PFSK-1 (cell line): Measurements from ENCODE around the gene MOV10.

ENCODE experiments used
- FOXP2 ChIP-seq: optimal IDR thresholded peaks from 2 replicates; pipeline ENCODE3; 2011; ENCODE audit warnings: borderline replicate concordance, control low read depth, inconsistent platforms; ENCODE audit not compliant: insufficient read depth; ENCODE audit errors: extremely low read length, extremely low read depth
- POLR2AphosphoS5 ChIP-seq: IDR thresholded peaks from 2 replicates; pipeline ENCODE4 v1.6.1; 2012; ENCODE audit warnings: low read depth, mild to moderate bottlenecking, control low read depth, low read length, moderate library complexity
- SIN3A ChIP-seq: IDR thresholded peaks from 2 replicates; pipeline ENCODE4 v1.6.1; 2012; ENCODE audit warnings: mild to moderate bottlenecking, low read length, moderate library complexity, borderline replicate concordance; ENCODE audit not compliant: insufficient read depth
- TF ChIP-seq, protein P1 (sequence below), 2 experiments: IDR thresholded peaks; 2 replicates each; pipeline versions ENCODE4 v1.6.1 to v1.8.0; 2011 to 2012; ENCODE audit warnings: low read depth in 2 of 2, low read length in 2 of 2, control low read depth in 1 of 2, inconsistent platforms in 1 of 2, mild to moderate bottlenecking in 1 of 2, moderate library complexity in 1 of 2; ENCODE audit not compliant: insufficient read depth in 1 of 2

GRCh38 chr1:112675728-112676381, 1.4 kb downstream of the MOV10 start:
- TF ChIP-seq SIN3A (no peak), FOXP2 (no peak), POLR2AphosphoS5 (no peak)
- TF ChIP-seq, protein P1, sequence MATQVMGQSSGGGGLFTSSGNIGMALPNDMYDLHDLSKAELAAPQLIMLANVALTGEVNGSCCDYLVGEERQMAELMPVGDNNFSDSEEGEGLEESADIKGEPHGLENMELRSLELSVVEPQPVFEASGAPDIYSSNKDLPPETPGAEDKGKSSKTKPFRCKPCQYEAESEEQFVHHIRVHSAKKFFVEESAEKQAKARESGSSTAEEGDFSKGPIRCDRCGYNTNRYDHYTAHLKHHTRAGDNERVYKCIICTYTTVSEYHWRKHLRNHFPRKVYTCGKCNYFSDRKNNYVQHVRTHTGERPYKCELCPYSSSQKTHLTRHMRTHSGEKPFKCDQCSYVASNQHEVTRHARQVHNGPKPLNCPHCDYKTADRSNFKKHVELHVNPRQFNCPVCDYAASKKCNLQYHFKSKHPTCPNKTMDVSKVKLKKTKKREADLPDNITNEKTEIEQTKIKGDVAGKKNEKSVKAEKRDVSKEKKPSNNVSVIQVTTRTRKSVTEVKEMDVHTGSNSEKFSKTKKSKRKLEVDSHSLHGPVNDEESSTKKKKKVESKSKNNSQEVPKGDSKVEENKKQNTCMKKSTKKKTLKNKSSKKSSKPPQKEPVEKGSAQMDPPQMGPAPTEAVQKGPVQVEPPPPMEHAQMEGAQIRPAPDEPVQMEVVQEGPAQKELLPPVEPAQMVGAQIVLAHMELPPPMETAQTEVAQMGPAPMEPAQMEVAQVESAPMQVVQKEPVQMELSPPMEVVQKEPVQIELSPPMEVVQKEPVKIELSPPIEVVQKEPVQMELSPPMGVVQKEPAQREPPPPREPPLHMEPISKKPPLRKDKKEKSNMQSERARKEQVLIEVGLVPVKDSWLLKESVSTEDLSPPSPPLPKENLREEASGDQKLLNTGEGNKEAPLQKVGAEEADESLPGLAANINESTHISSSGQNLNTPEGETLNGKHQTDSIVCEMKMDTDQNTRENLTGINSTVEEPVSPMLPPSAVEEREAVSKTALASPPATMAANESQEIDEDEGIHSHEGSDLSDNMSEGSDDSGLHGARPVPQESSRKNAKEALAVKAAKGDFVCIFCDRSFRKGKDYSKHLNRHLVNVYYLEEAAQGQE (IDR thresholded peaks at IDR 0.05; ENCODE audit: insufficient read depth in 1 of 2, low read depth in 2 of 2, low read length in 2 of 2) = no peak
